CD4-positive, CD25-positive, alpha-beta regulatory T cell (primary cell): ENCODE data around the gene GPR176. TPM values are rescaled to one million over a fixed set of nuclear protein-coding genes. Genes with fewer than 3 reads are reported as not detected.

ENCODE experiments used
- ATAC-seq, 2 donors: fragments of 150-1000 bp; cut with Tn5 transposase; one replicate each; pipeline ENCODE4 v1.10.0; 2021; ENCODE audit warnings: low read depth in 2 of 2, moderate number of reproducible peaks in 2 of 2, moderate library complexity in 1 of 2
- DNase-seq, 3 donors: peaks; one replicate each; pipeline versions ENCODE4 v3.0.0 to v3.0.0-alpha.2; 2012 to 2022; ENCODE audit warnings: mixed read lengths in 1 of 3
- H3K27ac ChIP-seq: one replicate; pipeline ENCODE4 v1.7.0; 2013; ENCODE audit warnings: mild to moderate bottlenecking, low read length; ENCODE audit not compliant: insufficient read depth, poor library complexity, severe bottlenecking
- H3K27me3 ChIP-seq: one replicate; pipeline ENCODE4 v1.7.0; 2013; ENCODE audit warnings: low read length; ENCODE audit not compliant: control insufficient read depth, insufficient read depth
- H3K36me3 ChIP-seq: one replicate; pipeline ENCODE4 v1.7.0; 2013; ENCODE audit warnings: mild to moderate bottlenecking, low read length, moderate library complexity; ENCODE audit not compliant: control insufficient read depth, insufficient read depth
- H3K4me1 ChIP-seq: 2 replicates; pipeline ENCODE4 v1.7.0; 2013; ENCODE audit warnings: mild to moderate bottlenecking, low read length; ENCODE audit not compliant: insufficient read depth, control insufficient read depth, poor library complexity, severe bottlenecking
- H3K4me3 ChIP-seq: one replicate; pipeline ENCODE4 v1.7.0; 2013; ENCODE audit warnings: low read depth, mild to moderate bottlenecking, low read length, moderate library complexity
- H3K9me3 ChIP-seq, 2 experiments: 1 replicate in 1 of 2; 2 replicates in 1 of 2; pipeline ENCODE4 v1.7.0; 2013; ENCODE audit warnings: low read length in 2 of 2, mild to moderate bottlenecking in 1 of 2, moderate library complexity in 1 of 2; ENCODE audit not compliant: control insufficient read depth in 2 of 2
- H3K27ac Mint-ChIP-seq, 3 donors: one replicate each; pipeline ENCODE4 v1.8.0; 2020 to 2022; ENCODE audit warnings: mild to moderate bottlenecking in 3 of 3, mixed read lengths in 3 of 3, moderate library complexity in 2 of 3
- H3K27me3 Mint-ChIP-seq: one replicate; pipeline ENCODE4 v1.8.0; 2022; ENCODE audit warnings: mild to moderate bottlenecking, mixed read lengths
- H3K36me3 Mint-ChIP-seq: one replicate; pipeline ENCODE4 v1.8.0; 2020; ENCODE audit warnings: mixed read lengths
- H3K4me1 Mint-ChIP-seq, 4 donors: one replicate each; pipeline ENCODE4 v1.8.0; 2020 to 2022; ENCODE audit warnings: mixed read lengths in 4 of 4, mild to moderate bottlenecking in 1 of 4
- H3K4me3 Mint-ChIP-seq, 4 donors: one replicate each; pipeline ENCODE4 v1.8.0; 2020 to 2022; ENCODE audit warnings: mild to moderate bottlenecking in 4 of 4, mixed read lengths in 4 of 4, moderate library complexity in 3 of 4
- H3K9me3 Mint-ChIP-seq, 7 donors: one replicate each; pipeline ENCODE4 v1.8.0; 2020 to 2022; ENCODE audit warnings: mixed read lengths in 7 of 7, mild to moderate bottlenecking in 3 of 7, moderate library complexity in 2 of 7
- polyA plus RNA-seq, 4 donors: library from polyadenylated mRNA; unstranded; fragments of 300-500 nt; fragmentation: Illumina TruSeq; gene quantifications; one replicate each; pipeline ENCODE4 v1.2.3, GENCODE V29; 2021
- total RNA-seq: library from RNA; stranded (reverse); gene quantifications from one replicate; pipeline ENCODE4 v1.2.3, GENCODE V29; 2022

GPR176 gene
- total and polyA plus RNA-seq, 5 donors from 2014 or later, result not detected

GRCh38 chr15:39869254-39869653 lies 50.8 kb downstream of the GPR176 start:
- H3K4me3 Mint-ChIP-seq, result no peak overlapping the region
- ATAC-seq, result no peak
- peaks cover 10% of the 10 kb centered on the region for H3K27me3 ChIP-seq
- H3K4me3 ChIP-seq, result no peak overlapping the region
- H3K27me3 Mint-ChIP-seq, result peaks cover 58% of the 10 kb centered on the region
- H3K27ac ChIP-seq, result no peak overlapping the region
- H3K4me1 Mint-ChIP-seq, result no peaks in the 10 kb centered on the region
- H3K27ac Mint-ChIP-seq, result no peak overlapping the region
- no peak for DNase-seq
- H3K36me3 ChIP-seq, result no peaks in the 10 kb centered on the region
- no peaks in the 10 kb centered on the region for H3K4me1 ChIP-seq
- H3K9me3 Mint-ChIP-seq, result no peaks in the 10 kb centered on the region
- no peaks in the 10 kb centered on the region for H3K9me3 ChIP-seq
- no peaks in the 10 kb centered on the region for H3K36me3 Mint-ChIP-seq

- H3K27me3 ChIP-seq, result peaks cover 14% of the 10 kb centered on the region
- DNase-seq (no peak), ATAC-seq (no peak)
- Mint-ChIP-seq H3K27ac (no peak overlapping the region), H3K4me1 (no peaks in the 10 kb centered on the region), H3K9me3 (no peaks in the 10 kb centered on the region), H3K4me3 (no peak overlapping the region), H3K36me3 (no peaks in the 10 kb centered on the region), H3K27me3 (peaks cover 50% of the 10 kb centered on the region)
- no peaks in the 10 kb centered on the region for H3K9me3 ChIP-seq
- no peak overlapping the region for H3K4me3 ChIP-seq
- H3K27ac ChIP-seq, result no peak overlapping the region
- no peaks in the 10 kb centered on the region for H3K4me1 ChIP-seq
- H3K36me3 ChIP-seq, result no peaks in the 10 kb centered on the region
Measured at GRCh38 chr15:39868396-39868795, 51.7 kb downstream of the GPR176 start.

GRCh38 chr15:39864116-39864515 lies 56.0 kb downstream of the GPR176 start:
- Histone ChIP-seq H3K4me1 (no peaks in the 10 kb centered on the region), H3K4me3 (no peak overlapping the region), H3K36me3 (no peaks in the 10 kb centered on the region), H3K9me3 (no peaks in the 10 kb centered on the region), H3K27ac (no peak overlapping the region), H3K27me3 (peaks cover 14% of the 10 kb centered on the region)
- Mint-ChIP-seq H3K4me3 (no peak overlapping the region), H3K4me1 (no peaks in the 10 kb centered on the region), H3K36me3 (no peaks in the 10 kb centered on the region), H3K27me3 (peaks cover 63% of the 10 kb centered on the region), H3K27ac (no peak overlapping the region), H3K9me3 (peaks cover 0 to 2% (median 0%) of the 10 kb centered on the region in 7 donors)
- DNase-seq, result no peak
- ATAC-seq, result no peak

- Histone ChIP-seq H3K27ac (no peak overlapping the region), H3K4me1 (no peaks in the 10 kb centered on the region), H3K4me3 (no peak overlapping the region), H3K27me3 (peaks cover 7% of the 10 kb centered on the region), H3K9me3 (no peaks in the 10 kb centered on the region), H3K36me3 (no peaks in the 10 kb centered on the region)
- DNase-seq, result no peak
- ATAC-seq, result no peak
- Mint-ChIP-seq H3K4me1 (no peaks in the 10 kb centered on the region), H3K4me3 (no peak overlapping the region), H3K27ac (no peak overlapping the region), H3K36me3 (no peaks in the 10 kb centered on the region), H3K9me3 (peaks cover 0 to 2% (median 0%) of the 10 kb centered on the region in 7 donors), H3K27me3 (peaks cover 50% of the 10 kb centered on the region)
Measured at GRCh38 chr15:39860871-39861270, 59.2 kb downstream of the GPR176 start.

- no peak for DNase-seq
- Histone ChIP-seq H3K36me3 (no peaks in the 10 kb centered on the region), H3K4me1 (no peaks in the 10 kb centered on the region), H3K4me3 (no peak overlapping the region), H3K9me3 (no peaks in the 10 kb centered on the region), H3K27me3 (peaks cover 12% of the 10 kb centered on the region), H3K27ac (no peak overlapping the region)
- Mint-ChIP-seq H3K27ac (no peak overlapping the region), H3K9me3 (peaks cover 0 to 2% (median 0%) of the 10 kb centered on the region in 7 donors), H3K4me3 (no peak overlapping the region), H3K36me3 (no peaks in the 10 kb centered on the region), H3K27me3 (peaks cover 51% of the 10 kb centered on the region), H3K4me1 (no peaks in the 10 kb centered on the region)
- ATAC-seq, result no peak
Measured at GRCh38 chr15:39860200-39860599, 59.9 kb downstream of the GPR176 start.

- H3K9me3 ChIP-seq, result no peaks in the 10 kb centered on the region
- Mint-ChIP-seq H3K4me3 (no peak overlapping the region), H3K27ac (peak overlapping the region in 1 of 3 donors; percentile 54), H3K4me1 (no peaks in the 10 kb centered on the region), H3K36me3 (no peaks in the 10 kb centered on the region), H3K27me3 (peaks cover 46% of the 10 kb centered on the region), H3K9me3 (peaks cover 0 to 2% (median 0%) of the 10 kb centered on the region in 7 donors)
- ATAC-seq (no peak), DNase-seq (no peak)
- H3K36me3 ChIP-seq, result no peaks in the 10 kb centered on the region
- H3K27ac ChIP-seq, result no peak overlapping the region
- no peaks in the 10 kb centered on the region for H3K4me1 ChIP-seq
- H3K4me3 ChIP-seq, result no peak overlapping the region
- peaks cover 14% of the 10 kb centered on the region for H3K27me3 ChIP-seq
Measured at GRCh38 chr15:39859636-39860035, 60.4 kb downstream of the GPR176 start.

GRCh38 chr15:39857132-39857531 lies 62.9 kb downstream of the GPR176 start:
- Histone ChIP-seq H3K27ac (no peak overlapping the region), H3K27me3 (peaks cover 10% of the 10 kb centered on the region), H3K36me3 (no peaks in the 10 kb centered on the region), H3K4me1 (no peaks in the 10 kb centered on the region), H3K9me3 (no peaks in the 10 kb centered on the region), H3K4me3 (no peak overlapping the region)
- DNase-seq (no peak), ATAC-seq (no peak)
- Mint-ChIP-seq H3K4me1 (no peaks in the 10 kb centered on the region), H3K9me3 (peaks cover 0 to 5% (median 0%) of the 10 kb centered on the region in 7 donors), H3K27me3 (peaks cover 42% of the 10 kb centered on the region), H3K27ac (no peak overlapping the region), H3K36me3 (no peaks in the 10 kb centered on the region), H3K4me3 (no peak overlapping the region)

- H3K27me3 Mint-ChIP-seq, result peaks cover 35% of the 10 kb centered on the region
- Histone ChIP-seq H3K27me3 (peaks cover 10% of the 10 kb centered on the region), H3K4me1 (no peaks in the 10 kb centered on the region), H3K36me3 (no peaks in the 10 kb centered on the region), H3K27ac (no peak overlapping the region), H3K4me3 (no peak overlapping the region), H3K9me3 (no peaks in the 10 kb centered on the region)
- H3K27ac Mint-ChIP-seq, result no peak overlapping the region
- H3K9me3 Mint-ChIP-seq, result peaks cover 0 to 5% (median 0%) of the 10 kb centered on the region in 7 donors
- DNase-seq (no peak), ATAC-seq (no peak)
- H3K4me3 Mint-ChIP-seq, result no peak overlapping the region
- no peaks in the 10 kb centered on the region for H3K4me1 Mint-ChIP-seq
- H3K36me3 Mint-ChIP-seq, result no peaks in the 10 kb centered on the region
Measured at GRCh38 chr15:39856357-39856756, 63.7 kb downstream of the GPR176 start.
